GM18498 (cell line): Measurements from ENCODE around the gene NR2F1.

Experiments
- ATAC-seq: cut with Tn5 transposase; IDR thresholded peaks from one replicate; pipeline ENCODE4 v1.9.1; 2021; ENCODE audit warnings: mild to moderate bottlenecking, moderate library complexity; ENCODE audit not compliant: unreplicated experiment

NR2F1 gene

DNA sequence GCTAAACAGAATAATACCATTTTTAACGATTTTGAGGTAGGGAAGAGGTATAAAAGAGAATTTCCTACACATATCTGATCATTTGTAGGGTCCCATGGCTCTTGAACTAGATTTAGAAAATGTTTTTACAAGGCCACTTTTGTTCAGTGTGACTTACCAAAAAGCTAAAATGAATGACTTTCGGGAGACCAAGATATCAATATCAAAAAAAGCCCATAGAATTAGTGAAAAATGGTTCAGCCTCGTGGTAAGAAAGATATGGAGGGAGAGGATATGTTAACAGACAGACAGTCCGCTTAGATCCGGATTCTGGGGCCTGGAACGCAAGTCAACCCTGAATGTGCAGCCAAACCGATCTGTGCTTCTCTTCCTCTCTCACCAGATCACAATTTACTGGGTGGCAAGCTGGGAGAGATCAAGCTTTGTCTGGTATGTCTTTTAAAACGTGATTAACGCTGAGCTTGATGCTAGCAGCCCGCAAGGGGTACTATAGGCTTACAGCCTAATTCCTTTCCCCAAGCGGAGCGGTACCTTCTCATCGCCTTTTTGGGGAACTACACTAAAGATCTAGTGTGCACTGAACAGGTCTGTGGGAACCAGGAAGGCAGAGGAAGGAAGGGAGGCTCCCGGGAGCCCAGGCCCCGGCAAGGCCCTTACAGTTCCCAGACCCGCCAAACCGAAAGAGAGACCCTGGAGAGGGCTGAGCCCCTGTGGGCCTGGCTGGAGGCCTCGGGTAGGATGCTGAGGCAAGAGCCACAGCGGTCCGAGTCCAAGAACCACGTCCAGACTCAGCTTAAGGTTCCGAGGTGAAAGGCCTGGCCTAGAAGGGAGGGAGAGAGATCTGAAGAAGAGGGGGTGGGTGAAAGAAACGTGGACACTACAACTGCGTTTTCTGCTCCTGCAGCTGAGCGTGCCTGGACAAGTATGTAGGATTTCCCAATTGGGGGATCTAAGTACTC is 4.9 kb upstream of the NR2F1 start:
- ATAC-seq = no peak

DNA sequence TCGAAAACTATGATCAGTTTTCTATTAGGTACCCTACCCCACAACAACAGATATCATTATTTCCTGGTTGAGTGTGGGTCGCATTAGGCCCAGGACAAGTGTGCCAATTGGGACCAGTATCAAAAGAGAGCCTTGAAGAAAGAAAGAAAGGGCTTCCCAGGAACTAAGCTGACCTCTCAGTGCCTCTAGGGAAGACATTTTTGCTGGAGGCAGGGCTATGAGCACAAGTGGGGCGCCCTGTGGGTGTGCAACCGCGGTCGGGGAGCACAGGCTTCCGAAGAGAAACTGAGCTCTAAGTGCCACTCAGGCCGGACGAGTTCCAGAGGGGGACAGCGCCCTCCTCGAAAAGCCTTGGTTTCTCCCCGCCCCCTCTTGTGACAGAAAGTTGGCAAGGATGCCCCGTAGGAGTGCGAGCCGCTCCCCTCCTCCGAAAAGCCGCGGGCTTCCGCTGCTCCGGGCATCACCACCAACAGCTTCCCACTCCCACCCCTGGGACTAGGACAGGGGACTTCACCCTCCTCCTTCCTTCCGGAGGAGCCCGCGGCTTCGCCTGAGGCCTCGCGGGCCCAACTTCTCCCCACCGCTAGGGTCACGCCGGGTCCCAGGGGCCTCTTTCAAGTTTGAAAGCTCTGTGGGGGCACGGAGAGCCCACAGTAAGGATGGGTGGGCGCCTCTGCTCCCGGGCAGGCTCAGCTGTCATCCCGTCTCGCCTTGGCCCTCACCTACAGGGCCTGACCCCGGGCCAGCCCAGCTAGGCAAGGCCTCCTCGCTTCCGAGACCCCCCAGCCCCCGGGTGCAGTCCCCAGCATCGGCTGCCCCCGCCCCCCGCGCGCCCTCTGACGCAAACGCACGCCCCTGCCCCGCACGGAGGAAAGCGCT is 4.0 kb upstream of the NR2F1 start:
- no peak for ATAC-seq

DNA sequence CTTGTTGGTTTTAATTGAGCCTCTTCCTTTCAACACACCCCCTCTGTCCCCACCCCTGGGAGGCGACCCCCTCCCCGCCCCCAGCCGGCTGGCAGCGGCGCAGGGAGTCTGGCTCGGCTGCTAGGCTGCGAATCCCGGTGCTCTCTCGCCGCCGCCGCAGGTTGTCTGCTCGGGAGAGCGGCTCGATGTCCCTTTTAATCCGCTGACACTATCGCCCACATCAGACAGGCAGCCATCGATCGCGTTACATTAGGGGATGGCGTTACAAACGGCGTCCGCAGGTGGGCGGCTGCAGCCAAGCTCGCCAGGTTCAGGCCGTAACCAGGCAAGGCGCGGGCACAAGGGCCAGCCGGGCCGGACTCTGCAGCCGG is 3.3 kb upstream of the NR2F1 start:
- ATAC-seq = no peak

DNA sequence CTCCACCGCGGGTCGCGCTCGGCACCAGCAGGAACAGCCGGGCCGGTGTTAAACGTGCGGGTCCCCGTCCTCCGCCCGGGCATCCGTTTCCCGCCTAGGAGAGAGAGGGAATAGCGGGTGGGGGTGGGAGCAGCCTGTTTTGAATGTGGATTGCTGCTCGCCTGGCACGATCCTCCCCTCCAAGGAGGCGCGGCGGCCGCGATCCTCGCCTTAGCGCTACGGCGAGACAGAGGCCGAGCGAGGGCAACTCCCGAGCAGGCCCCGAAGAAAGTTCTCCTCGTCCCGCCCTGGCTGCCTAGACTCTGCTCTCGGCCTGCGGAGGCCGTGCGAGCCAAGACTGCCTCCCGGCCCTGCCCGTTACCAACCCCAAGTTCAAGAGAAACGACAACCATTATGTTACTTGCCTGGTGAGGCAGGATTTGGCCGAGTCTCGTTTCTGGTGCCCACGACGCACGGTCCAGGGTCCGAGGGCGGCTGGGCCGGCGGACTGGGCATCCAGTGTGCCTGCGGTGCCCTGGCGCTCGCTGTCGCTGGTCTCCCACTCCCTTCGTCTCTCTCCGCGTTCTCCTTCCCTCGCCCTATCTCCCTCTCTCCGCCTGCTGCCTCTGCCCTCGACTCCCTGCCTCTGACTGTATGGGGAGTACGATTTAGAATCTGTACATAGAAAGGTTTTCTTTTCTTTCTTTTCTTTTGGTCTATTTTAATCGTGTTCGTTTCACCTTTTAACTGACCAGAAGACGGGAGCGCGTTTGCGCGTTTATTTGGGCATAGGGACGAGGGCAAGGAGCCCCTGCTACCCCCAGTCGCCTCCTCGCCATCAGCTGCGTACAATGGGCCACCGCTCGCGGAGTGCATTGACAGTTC is 2.7 kb upstream of the NR2F1 start:
- no peak for ATAC-seq

DNA sequence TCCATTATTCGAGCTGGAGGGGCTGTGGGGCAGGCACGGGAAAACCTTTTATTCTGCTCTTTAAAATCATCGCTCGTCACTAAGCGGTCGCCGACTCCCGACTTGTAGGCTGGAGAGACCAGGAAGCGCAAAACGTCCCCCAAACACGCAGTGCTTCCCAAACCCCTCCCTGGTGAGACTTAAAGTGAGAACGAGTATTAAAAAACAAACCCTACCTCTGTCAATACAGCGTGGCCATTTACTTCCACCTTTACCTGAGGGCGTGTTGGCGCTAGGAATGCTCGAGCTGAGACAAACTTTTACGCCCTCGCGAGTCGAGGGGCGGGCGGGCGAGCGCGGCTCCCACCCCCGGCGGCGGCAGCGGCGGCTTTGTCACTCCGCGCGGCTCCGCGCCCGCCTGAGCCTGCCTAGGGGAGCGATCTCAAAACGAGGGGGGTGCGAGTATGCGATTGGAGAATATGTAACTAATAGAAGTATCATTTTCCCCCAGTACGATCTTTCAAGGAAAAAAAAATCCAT is 2.0 kb upstream of the NR2F1 start, which contains the start of gene NR2F1-AS1:
NR2F1-AS1 (minus strand) TSS at position 293 of the 519 bp plus-strand sequence.
- ATAC-seq = peak; percentile 35

DNA sequence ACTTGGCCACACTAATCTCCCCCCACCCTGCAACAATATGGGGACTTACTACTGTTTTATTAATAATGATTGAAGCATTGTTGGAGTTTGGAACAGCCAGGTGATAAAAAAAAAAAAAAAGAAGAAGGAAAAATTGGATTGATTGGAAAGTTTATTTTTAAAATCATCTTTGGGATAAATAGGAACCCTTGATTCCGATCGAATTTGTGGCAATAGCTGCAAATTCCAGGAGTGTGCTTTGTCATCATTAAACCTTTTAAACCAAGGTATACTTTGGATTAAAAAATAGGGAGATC is 907 bp upstream of the NR2F1 start:
- no peak for ATAC-seq

DNA sequence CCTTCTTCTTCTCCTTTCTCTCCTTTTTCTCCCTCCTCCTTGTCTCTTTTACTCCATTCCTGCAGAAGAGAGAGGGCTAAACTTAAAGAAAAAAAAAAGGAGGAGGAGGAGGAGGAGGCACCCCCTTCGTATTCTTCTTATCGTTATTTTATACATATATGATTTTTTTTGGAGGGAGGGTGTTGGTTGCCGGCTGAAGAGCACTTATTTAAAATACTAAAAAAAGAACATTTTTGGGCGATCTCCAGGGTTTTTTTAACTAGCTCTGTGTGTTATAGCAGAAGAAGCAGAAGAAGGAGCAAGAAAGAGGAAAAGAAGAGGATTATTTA is 381 bp downstream of the NR2F1 start:
- no peak for ATAC-seq

DNA sequence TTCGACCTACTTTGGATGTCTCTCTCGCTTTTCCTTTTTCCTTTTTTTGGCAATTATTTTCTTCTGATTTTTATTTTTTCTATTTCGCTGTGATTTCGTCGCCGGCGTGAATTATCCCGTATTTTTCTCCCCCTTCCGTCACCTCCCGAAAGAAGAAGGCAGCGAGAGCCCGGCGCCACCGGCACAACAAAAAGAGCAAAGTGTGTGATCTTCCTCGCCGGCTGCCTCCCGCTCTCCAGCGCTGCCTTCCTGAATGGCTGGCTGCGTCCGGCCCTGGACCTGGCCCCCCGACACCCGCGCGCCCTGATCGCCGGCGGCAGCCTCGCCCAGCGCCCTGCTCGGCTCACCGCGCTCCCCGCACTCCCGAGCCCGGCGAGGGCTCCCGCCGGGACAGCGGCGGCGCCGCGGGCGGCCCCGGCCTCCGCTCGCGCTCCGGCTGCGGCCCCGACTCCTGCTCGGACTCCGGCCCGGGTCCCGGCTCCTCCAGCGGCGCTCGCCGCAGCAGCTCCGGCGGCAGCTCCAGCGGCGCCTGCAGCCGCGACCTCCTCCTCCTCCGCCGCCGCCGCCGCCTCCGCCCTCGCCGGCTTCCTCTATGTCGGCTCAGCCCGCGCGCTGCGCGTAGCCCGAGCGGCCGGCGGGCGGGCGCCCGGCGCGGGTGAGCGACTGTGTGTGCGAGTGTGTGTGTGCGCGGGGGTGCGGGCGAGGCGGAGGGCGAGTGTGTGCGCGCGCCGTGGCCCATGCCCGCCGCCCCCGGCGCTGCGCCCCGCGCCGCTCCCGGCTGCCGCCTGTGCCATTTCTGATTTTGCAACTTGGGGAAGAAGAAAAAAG is 960 bp downstream of the NR2F1 start:
- ATAC-seq = peak; percentile 37

DNA sequence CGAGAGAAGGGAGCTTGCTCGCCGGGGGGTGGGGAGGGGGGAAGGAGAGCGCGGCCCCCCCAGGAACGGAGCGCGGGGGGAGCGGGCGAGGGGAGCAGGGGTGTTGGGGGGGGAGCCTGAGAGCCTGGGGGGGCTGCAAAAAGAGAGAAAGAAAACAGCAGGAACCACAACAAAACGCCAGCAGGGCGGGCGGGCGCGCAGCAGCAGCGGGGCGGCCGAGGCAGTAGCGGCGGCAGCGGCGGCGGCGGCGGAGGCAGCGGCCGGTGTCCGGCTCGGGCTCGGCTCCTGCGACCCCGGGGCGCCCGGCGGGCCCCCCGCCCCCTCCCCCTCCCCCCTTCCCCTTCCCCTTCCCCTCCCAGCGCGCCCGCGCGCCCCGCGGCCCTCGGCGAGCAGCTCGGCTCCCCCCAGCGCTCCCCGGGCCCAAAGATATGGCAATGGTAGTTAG is 1.6 kb downstream of the NR2F1 start:
- no peak for ATAC-seq

DNA sequence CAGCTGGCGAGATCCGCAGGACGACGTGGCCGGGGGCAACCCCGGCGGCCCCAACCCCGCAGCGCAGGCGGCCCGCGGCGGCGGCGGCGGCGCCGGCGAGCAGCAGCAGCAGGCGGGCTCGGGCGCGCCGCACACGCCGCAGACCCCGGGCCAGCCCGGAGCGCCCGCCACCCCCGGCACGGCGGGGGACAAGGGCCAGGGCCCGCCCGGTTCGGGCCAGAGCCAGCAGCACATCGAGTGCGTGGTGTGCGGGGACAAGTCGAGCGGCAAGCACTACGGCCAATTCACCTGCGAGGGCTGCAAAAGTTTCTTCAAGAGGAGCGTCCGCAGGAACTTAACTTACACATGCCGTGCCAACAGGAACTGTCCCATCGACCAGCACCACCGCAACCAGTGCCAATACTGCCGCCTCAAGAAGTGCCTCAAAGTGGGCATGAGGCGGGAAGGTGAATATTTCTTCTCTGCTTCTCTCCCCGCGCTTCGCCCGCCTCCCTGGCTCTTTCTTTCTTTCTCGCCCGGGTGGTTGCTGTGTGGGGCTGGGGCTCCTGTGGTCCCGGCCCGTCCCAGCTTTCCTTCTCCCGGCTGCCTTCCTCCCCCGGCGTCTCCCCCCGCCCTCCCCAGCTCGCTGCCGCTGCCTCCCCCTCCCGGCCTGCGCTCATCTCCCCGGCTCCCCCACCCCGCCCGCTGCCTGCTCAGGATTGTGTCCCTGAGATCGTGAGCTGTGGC is 2.2 kb downstream of the NR2F1 start:
- no peak for ATAC-seq

DNA sequence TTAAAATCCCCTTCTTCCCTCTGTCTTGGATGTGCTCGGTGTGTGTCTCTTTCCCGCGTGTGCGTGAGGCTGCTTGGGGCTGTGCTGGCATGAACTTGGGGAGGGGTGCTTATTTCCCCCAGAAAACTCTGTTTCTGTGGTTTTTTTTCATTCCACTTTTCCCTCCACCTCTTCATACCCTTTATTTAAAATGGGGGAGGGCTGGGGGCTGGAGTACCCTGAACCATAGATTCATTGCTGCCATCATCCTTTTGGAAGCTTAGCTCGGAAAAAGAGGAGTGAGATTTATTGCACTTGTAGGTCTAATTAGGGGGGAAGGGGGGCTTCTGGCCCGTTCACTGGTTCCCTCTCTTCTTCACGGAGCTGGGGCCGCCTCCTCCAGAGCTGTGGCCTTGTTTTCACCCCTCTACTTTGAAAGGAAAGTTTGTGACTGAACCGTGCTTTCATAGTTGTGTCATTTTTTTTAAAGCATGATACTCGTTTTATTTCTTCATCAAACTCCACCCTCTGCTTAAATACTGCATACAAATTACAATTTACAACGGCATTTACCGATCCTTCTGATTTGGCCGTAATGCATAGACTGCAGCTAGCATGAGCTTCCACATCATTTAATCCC is 2.9 kb downstream of the NR2F1 start:
- ATAC-seq = no peak

DNA sequence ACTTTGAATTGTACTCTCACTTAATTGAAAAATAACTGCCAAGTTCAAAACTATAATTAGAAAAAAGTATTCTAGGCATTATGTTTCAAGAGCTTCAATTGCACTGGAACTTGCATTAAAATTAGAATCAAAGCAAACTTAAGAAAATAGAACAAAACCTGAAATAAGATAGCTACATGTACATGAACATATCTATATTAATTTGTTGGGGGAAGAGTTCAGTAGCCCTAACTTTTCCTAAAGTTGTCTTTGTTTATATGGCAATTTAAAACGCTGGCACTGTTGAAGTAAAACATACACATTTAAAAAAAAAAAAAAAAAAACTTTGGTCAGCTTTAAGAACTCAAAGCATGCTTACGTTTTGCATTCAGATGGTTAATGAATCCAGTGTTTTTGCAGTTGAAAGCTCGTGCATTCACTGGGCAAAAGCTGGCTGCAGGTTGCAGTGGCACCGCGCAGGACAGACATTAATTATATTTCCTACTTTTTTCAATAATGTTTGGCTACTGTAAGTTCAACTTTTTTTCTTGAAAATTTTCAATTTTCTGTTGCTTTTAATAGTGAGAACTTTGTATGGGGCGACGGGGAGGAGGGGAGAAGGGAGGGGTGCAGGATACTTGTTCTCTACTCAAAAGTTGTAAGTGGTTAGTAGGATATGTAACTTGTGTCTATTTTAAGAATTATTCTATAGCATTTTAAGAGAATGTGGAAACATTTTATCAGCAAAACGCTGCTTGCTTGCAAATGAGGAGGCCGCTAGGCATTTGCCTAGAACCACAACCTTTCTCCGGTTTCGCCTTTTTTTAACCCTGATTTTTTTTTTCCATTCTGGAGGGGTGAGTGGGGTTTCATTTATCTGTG is 3.9 kb downstream of the NR2F1 start:
- no peak for ATAC-seq

DNA sequence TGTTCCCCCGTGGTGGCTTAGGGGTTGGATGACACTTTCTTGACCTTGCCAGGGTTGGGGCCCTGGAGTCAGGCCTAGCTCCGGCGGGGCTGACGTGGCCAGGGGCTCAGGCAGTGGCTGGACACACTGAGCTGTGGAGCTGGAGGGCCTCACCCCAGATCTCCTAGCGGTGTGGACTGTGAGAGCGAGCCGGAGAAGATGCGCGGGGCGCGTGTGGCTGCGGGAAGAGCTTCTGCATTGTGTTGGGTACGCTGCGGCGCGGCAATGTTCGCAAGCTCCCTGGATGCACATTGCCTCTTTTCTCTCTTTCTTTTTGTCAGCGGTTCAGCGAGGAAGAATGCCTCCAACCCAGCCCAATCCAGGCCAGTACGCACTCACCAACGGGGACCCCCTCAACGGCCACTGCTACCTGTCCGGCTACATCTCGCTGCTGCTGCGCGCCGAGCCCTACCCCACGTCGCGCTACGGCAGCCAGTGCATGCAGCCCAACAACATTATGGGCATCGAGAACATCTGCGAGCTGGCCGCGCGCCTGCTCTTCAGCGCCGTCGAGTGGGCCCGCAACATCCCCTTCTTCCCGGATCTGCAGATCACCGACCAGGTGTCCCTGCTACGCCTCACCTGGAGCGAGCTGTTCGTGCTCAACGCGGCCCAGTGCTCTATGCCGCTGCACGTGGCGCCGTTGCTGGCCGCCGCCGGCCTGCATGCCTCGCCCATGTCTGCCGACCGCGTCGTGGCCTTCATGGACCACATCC is 4.8 kb downstream of the NR2F1 start:
- ATAC-seq = no peak

DNA sequence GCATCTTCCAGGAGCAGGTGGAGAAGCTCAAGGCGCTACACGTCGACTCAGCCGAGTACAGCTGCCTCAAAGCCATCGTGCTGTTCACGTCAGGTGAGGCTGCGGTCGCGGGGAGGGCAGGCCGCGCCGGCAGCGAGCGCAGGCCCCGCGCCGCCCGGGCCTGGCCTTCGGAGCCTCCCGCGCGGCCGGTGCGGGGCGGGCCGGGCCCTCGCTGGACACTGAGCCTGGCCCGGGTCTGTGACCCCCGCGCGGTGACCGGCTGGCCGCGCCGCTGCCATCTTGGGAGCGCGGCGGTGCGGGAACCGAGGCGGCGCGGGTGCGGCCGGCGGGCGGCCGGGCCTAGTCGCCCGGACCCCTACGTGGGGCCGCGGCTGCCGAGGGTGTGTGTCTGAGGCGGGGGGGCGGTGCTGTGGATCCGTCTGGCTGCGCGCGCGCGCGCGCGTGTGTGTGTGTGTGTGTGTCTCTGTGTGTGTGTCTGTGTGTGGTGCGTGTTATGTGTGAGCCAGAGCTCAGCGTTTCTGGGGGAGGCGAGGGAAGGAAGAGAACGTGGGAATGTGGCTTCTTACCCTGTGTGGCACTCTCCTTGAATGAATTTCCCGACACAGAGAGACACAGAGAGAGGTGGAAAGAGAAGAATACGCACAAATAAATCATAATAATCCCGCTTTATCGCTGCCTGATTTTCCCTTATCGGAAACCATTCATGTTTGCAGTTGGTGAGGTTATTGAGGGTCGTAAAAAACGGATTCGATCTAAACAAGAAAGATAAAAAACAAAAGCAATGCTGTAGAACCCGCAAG is 5.5 kb downstream of the NR2F1 start:
- no peak for ATAC-seq

DNA sequence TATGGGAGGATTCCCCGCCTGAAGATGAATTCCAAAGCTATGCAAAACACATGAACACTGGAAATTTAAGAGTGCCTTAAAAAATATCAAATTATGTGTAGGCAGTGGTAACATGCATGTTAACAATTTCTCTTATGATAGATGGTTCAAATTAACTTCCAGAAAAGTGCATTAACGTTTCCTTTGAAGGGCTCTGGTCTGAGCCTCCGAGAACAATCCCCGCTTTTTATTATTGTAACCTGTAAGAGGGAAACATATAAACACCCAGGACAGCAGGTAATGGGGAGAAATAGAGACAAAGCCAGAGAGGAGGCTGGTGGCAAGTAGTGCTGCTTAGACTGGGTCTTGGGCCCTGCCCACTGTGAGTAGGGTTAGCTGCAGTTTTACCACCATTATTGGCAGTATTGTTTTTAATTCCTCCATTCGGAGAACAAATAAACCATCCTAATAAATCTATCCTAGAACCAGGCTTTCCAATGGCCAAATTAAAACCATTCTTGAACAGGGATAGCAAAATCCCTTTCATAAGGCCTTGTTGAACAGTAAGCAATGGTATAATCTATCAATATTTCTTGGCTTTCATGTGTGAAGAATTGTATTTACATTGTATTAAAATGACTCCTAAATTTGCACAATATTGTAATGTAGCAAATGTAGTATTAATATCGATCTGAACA is 6.3 kb downstream of the NR2F1 start:
- no peak for ATAC-seq

DNA sequence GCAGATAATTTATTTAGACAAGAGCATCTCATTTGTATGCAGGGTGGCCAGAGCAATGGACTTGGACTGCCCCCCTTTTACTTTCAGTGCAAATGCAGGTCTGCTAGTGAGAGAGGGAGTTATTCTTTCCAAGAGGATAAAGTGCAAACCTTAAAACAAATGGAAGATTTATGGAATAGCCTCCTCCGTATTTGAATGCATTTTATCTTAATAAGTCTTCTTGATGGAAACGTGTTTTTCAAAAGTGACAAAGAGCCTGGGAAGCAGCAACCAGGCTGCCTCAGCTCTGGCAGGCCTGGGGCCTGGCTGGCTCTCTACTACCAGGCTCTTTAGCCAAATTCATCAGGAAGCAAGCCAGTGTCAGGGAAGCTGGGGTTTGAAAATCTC is 6.8 kb downstream of the NR2F1 start:
- ATAC-seq = no peak
